ENCODE data around the gene FAM3B.

DNA sequence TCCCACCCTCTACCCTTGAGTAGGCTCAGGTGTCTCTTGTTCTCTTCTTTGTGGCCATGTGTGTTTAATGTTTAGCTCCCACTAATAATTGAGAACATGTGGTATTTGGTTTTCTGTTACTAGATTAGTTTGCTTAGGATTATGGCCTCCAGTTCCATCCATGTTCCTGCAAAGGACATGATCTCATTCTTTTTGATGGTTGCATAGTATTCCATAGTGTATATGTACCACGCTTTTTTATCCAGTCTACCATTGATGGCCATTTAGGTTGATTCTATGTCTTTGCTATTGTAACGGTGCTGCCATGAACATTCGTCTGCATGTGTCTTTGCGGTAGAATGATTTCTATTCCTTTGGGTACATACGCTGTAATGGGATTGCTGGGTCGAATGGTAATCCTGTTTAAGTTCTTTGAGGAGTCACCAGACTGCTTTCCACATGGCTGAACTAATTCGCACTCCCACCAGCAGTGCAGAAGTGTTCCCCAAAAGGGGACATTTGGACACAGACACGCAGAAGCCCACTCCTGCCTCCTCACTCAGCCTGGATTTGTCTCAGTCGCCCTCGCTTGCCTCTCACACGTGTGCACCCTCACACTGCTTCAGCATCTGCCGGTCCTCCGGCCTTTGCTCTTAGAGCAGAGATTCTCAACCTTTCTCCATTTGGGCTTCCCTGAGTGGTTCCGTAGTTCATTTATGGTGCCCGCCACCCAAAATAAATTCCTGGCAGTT, 48.9 kb downstream of the FAM3B start:
- TF ChIP-seq, protein P1, sequence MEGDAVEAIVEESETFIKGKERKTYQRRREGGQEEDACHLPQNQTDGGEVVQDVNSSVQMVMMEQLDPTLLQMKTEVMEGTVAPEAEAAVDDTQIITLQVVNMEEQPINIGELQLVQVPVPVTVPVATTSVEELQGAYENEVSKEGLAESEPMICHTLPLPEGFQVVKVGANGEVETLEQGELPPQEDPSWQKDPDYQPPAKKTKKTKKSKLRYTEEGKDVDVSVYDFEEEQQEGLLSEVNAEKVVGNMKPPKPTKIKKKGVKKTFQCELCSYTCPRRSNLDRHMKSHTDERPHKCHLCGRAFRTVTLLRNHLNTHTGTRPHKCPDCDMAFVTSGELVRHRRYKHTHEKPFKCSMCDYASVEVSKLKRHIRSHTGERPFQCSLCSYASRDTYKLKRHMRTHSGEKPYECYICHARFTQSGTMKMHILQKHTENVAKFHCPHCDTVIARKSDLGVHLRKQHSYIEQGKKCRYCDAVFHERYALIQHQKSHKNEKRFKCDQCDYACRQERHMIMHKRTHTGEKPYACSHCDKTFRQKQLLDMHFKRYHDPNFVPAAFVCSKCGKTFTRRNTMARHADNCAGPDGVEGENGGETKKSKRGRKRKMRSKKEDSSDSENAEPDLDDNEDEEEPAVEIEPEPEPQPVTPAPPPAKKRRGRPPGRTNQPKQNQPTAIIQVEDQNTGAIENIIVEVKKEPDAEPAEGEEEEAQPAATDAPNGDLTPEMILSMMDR (IDR thresholded peaks at IDR 0.05; ENCODE audit: low read length): no peak
- no peak for TF ChIP-seq EZH2 (IDR thresholded peaks at IDR 0.05; ENCODE audit: borderline replicate concordance, low read length)

Measured in OCI-LY1 (cell line).